Measurements from ENCODE around the gene CDKN2A.

The CDKN2A gene

GRCh38 chr9:22005702-22006606, 11.8 kb upstream of the CDKN2A start:
- DNase-seq: no peak

DNA sequence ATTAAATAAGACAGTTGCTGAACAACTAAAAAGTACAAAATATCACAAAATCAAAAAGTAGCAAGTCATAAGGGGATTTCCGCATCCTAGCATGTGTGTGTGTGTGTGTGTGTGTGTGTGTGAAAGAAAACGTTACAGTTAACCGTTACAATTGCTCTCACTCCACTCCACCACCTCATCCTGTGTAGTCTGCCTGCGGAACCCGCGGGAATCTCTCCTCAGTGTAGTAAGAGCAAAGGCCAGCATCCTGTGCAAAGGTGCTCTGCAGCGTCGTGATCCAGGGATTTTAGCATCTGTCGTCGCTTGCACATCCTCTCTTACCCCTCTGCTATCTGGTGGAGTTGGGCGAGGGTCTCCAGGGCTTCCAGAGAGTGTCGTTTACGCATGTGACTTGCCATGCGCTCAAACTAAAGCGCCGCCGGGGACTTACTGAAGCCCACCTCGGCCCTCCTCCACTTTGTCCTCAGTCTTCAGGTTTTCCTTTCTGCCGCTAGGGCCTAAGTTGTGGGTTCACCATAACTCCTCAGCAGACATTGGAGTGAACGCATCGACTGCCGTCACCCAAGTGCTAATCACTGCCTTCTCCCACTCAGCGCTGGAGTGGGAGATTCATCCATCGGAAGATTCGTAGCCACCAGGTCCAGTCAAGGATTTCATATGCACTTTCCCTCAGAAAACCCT, 11.0 kb upstream of the CDKN2A start:
- DNase-seq: no peak

- no peak for DNase-seq
These were observed 7.8 kb upstream of the CDKN2A start for GRCh38 chr9:22002038-22002437.

DNA sequence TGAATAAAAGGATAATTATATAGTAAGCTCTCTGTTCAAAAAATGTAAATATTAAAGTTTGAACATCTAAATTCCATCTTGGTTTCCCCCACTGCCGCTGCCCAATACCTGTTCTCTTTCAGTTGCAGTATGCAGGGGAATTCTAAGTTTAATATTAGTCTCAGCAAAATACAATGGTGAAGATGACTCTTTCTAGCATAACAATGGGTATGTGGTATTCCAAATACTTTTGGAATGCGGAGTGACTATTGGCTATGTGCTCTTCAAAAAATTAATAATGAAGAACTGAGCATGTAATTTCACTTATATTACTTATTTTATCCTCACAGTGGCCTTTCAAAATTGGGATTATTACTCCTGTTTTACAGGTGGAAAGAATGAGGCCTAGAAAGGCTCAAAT, 3.8 kb upstream of the CDKN2A start:
- DNase-seq: no peak

DNA sequence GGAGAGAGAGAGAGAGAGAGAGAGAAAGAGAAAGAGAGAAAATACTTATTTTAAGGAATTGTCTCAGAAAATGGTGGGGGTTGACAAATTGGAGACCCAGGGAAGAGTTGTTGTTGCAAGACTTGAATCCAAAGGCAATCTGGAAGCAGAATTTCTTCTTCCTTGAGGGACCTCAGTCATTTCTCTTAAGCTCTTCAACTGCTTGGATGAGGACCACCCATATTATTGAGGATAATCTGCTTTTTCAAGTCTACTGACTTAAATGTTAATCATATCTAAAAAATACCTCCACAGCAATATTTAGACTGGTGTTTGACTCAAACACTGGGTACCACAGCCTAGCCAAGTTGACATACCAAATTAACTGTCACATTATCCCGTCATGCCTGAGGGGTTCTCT, 3.3 kb upstream of the CDKN2A start:
- DNase-seq: no peak

DNA sequence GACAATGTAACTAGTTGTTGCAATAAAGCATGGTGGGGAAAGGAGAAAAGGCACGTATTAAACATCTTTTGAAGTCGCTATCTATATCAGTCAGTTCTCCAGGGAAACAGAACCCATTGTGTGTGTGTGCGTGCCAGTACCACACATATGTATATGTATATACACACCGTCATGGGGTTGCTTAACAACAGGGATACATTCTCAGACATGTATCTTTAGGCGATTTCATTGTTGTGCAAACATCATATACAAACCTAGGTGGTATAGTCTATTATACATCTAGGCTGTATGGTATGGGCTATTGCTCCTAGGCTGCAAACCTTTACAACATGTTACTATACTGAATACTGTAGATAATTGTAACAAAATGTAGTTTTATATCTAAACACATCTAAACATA, 2.7 kb upstream of the CDKN2A start:
- no peak for DNase-seq

DNA sequence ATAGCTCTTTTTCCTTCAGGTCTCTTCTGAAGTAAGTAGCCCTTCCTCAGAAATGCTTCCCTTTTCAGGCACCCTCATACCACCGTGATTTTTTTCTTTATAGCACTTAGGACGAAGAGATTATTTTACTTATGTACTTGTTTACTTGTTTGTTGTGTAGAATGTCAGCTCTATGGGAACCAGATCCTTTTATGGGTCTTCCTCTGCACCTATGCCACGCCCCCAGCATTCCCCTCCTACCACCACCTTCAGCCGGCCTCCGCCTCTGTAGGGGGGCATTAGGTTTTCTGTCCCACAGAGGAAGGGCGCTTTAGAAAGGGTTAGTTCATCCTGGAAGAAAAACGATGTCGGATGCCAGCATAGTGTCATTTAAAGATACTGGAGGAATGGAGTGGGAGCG, 2.2 kb upstream of the CDKN2A start:
- no peak for DNase-seq

DNA sequence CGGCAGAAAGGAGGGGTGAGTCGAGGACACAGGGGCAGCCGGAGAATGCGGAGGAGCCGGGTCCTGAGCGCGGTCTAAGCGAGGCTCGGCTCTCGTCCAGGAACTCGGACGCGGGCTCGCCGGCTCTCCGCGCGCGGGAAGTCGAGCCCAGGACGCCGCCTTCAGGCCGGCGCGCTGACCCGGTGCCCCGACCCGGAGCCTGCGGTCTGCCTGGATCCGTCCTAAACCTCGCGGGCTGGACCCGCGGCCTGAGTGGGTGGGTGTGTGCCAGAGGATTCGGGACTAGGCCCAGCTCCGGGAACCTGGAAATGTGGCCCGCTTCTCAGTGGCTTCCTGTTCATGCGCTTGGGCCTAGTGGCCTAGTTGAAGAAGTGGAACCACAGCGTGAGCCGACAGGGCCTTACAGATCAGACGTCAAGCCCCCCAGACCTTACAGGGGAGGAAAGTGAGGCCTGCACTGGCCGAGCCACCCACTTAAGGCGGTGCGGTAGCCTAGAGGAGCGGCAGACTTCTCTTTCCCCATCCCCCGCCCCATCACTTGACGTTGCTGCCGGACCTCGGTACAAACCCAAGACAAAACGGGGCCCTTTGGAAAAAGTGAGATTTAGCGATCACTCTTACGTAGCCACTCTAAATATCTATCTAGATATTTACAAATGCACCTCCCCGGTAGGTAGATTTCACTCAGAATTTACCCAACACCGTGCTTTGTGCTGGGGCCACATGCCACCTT, 1.6 kb upstream of the CDKN2A start:
- DNase-seq: peak; percentile 66

- DNase-seq: peak; percentile 84
These were observed 944 bp upstream of the CDKN2A start for GRCh38 chr9:21995006-21995665.

GRCh38 chr9:21994556-21995005, 389 bp upstream of the CDKN2A start, which contains the start of gene CDKN2B-AS1:
Gene CDKN2B-AS1 (plus strand): TSS chr9:21994791.
- DNase-seq: peak; percentile 91

GRCh38 chr9:21993007-21993406, 1.2 kb downstream of the CDKN2A start:
- no peak for DNase-seq

GRCh38 chr9:21991072-21991959, 2.9 kb downstream of the CDKN2A start:
- no peak for DNase-seq

DNA sequence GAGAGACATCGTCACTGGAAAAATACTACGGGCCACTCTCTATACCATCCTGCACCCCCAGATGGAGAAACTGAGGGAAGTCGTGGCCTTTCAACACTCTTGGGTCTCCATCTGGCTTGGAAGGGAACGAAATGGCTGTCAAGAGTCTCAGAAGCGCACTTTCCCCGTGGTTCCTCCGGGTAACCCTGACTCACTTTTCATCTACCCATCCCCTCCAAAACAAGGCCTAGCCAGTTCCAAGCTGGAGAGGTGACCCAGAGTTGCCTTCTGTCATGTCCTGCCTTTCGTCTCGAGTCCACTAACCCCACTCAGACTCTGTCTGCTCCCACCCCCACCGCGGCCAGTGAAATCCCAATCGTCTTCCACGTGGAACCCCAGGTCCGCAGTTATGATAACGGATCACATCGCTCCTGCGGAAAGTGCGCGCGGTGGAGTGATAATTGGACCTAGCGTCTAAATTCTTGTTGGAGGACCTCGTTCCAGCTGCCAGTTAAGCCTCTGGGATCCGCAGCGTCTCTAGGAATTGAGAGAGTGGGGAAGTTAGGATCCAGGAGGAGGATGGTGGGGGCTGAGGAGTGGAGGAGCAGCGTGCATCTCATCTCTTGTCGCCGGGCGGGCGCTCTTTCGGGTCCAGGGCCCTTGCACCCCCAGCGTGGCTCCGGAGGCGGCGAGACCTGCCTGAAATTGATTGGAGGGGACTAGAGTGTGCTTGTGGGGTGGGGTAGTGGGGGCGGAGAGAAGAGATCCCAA, 4.6 kb downstream of the CDKN2A start:
- DNase-seq: no peak

DNA sequence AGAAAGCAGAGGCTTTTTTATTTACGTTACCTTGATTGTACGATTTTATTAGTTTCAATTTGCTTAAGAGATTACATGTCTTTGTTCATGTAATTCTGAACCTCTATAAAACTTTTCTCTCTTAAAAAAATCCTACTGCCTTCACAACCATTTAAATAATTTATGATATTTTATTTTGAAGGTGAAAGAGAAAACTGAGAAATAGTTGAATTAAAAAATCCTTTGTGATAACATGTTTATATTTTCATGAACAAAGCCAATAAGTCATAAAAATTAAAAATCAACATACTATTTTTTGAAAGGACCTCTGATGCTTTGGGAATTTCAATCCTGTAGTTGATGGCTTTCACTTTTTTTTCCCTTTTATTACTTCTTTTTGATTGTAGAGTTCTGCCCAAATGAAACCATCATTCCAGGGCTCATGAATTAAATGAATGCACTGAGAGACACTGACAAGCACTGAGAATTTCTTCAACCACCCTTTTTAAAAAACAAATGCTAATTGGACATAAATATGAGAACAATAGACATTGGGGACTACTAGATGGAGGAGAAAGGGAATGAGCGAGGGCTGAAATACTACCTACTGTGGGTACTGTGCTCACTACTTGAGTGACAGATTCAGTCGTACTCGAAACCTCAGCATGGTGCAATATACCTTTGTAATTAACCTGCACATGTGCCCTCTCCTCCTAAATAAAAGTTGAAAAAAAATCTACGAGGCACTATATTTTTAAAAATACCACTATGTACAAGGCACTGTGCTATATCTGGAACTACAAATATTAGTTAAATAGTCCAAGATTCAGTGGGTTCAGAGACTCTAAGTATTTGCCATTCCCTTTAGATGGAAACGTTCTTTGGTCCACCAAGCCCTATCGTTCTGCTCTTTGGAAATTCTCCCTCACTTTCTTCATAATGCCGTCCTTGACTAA, 5.9 kb downstream of the CDKN2A start:
- DNase-seq: no peak

GRCh38 chr9:21985964-21986667, 8.1 kb downstream of the CDKN2A start:
- no peak for DNase-seq

- no peak for DNase-seq
These were observed 10.1 kb downstream of the CDKN2A start for GRCh38 chr9:21984101-21984500.

- no peak for DNase-seq
These were observed 10.6 kb downstream of the CDKN2A start for GRCh38 chr9:21983561-21983935.

- DNase-seq: no peak
These were observed 11.2 kb downstream of the CDKN2A start for GRCh38 chr9:21982861-21983560.

GRCh38 chr9:21982391-21982790, 11.8 kb downstream of the CDKN2A start:
- DNase-seq: no peak
